Activated B cell treated with CpG ODN at 0.5 μM for 24 hours (primary cell): ENCODE measurements around the gene MEF2D. TPM values are rescaled to one million over a fixed set of nuclear protein-coding genes. Genes with fewer than 3 reads are reported as not detected.
A peak's percentile ranks its signal among the peaks of the same experiment; 100 is the strongest.

Source experiments
- ATAC-seq: fragments of 200-7000 bp; cut with Tn5 transposase; one replicate; pipeline ENCODE4 v1.10.0; 2021; ENCODE audit warnings: low read depth, mild to moderate bottlenecking, moderate library complexity
- CTCF ChIA-PET: fragments of 350-600 bp; sonication (Branson Sonifier 250); formaldehyde crosslinking; loops from one replicate; lab custom pipeline; 2021; ENCODE audit warnings: antibody characterized with exemption; lab: Charles Lee
- POLR2A ChIA-PET: fragments of 350-600 bp; sonication (Branson Sonifier 250); formaldehyde crosslinking; loops from one replicate; lab custom pipeline; 2021; ENCODE audit warnings: antibody characterized with exemption; lab: Charles Lee
- DNase-seq: peaks from one replicate; pipeline ENCODE4 v3.0.0; 2022
- H3K27ac Mint-ChIP-seq: one replicate; pipeline ENCODE4 v1.8.0; 2020; ENCODE audit warnings: mixed read lengths
- H3K27me3 Mint-ChIP-seq: one replicate; pipeline ENCODE4 v1.8.0; 2021; ENCODE audit warnings: mixed read lengths
- H3K36me3 Mint-ChIP-seq: one replicate; pipeline ENCODE4 v1.8.0; 2021; ENCODE audit warnings: low read depth, mixed read lengths
- H3K4me1 Mint-ChIP-seq: one replicate; pipeline ENCODE4 v1.8.0; 2021; ENCODE audit warnings: mixed read lengths
- H3K4me3 Mint-ChIP-seq: one replicate; pipeline ENCODE4 v1.8.0; 2020; ENCODE audit warnings: mild to moderate bottlenecking, mixed read lengths
- H3K9me3 Mint-ChIP-seq: one replicate; pipeline ENCODE4 v1.8.0; 2020; ENCODE audit warnings: mixed read lengths
- CTCF ChIP-seq: fragments of 200-600 bp; IDR thresholded peaks from one replicate; pipeline ENCODE4 v1.8.0; 2022; ENCODE audit warnings: antibody characterized with exemption, mild to moderate bottlenecking
- intact Hi-C: fragments of 100-400 bp; cut with micrococcal nuclease; formaldehyde crosslinking; loops from one replicate; pipeline ENCODE4 v1.15.1; 2024
- total RNA-seq: library from RNA; stranded (reverse); gene quantifications from 2 replicates; pipeline ENCODE4 v1.2.3, GENCODE V29; 2022

Gene MEF2D
- total RNA-seq, result 101 and 114 TPM in 2 replicates

GRCh38 chr1:156500543-156500792 lies at the start of gene MEF2D:
Gene MEF2D, minus strand, starts transcription at chr1:156500775. Its CDS starts 17,483 bp downstream, at chr1:156483292.
- intact Hi-C loops, result loop anchor here (1.0 to 2.0 kb wide), 5 partner anchors 8 to 240 kb away; partner anchors contain the start of gene MRPL24
- peaks cover 28% of the 10 kb centered on the region for H3K36me3 Mint-ChIP-seq
- H3K27me3 Mint-ChIP-seq, result no peaks in the 10 kb centered on the region
- POLR2A ChIA-PET, result interaction anchor here (0.6 to 21.6 kb wide), 40 partner anchors 9 to 1524 kb away, joined by 3 to 1179 read pairs (median 5); partner anchors contain the start of genes GPATCH4, HDGF, IQGAP3 and MRPL24
- no peak for ATAC-seq
- peak within 1 kb of the TSS; percentile 97 for H3K27ac Mint-ChIP-seq
- H3K4me3 Mint-ChIP-seq, result peak within 1 kb of the TSS; percentile 94
- H3K4me1 Mint-ChIP-seq, result peaks cover 77% of the 10 kb centered on the region
- no peak for TF ChIP-seq CTCF
- H3K9me3 Mint-ChIP-seq, result no peaks in the 10 kb centered on the region
- CTCF ChIA-PET, result interaction anchor here (1.2 to 7.9 kb wide), 9 partner anchors 8 to 107 kb away, joined by 3 to 164 read pairs (median 9); partner anchors contain the start of gene GPATCH4
- no peak for DNase-seq

GRCh38 chr1:156550346-156550745 lies 49.8 kb upstream of the MEF2D start:
- H3K27me3 Mint-ChIP-seq, result no peaks in the 10 kb centered on the region
- intact Hi-C loops, result no loop called here
- ATAC-seq (no peak), DNase-seq (no peak)
- POLR2A ChIA-PET, result interaction anchor here (0.5 to 2.7 kb wide), 7 partner anchors 32 to 188 kb away, joined by 3 to 19 read pairs (median 4); partner anchors contain the start of gene MEF2D
- H3K4me3 Mint-ChIP-seq, result no peak overlapping the region
- no peaks in the 10 kb centered on the region for H3K36me3 Mint-ChIP-seq
- CTCF ChIA-PET, result interaction anchor here (1.5 to 2.0 kb wide), 2 partner anchors 49 to 70 kb away, joined by 6 to 9 read pairs; no protein-coding TSS in a partner anchor
- no peaks in the 10 kb centered on the region for H3K9me3 Mint-ChIP-seq
- H3K4me1 Mint-ChIP-seq, result peaks cover 48% of the 10 kb centered on the region
- TF ChIP-seq CTCF, result no peak
- H3K27ac Mint-ChIP-seq, result peak overlapping the region; percentile 66

- Mint-ChIP-seq H3K4me3 (no peak overlapping the region), H3K27me3 (no peaks in the 10 kb centered on the region), H3K9me3 (no peaks in the 10 kb centered on the region), H3K27ac (peak overlapping the region; percentile 18), H3K4me1 (peaks cover 44% of the 10 kb centered on the region), H3K36me3 (no peaks in the 10 kb centered on the region)
- ATAC-seq (no peak), DNase-seq (no peak)
- no peak for TF ChIP-seq CTCF
- ChIA-PET CTCF (interaction anchor here (1.5 to 2.0 kb wide), 2 partner anchors 48 to 69 kb away, joined by 6 to 9 read pairs; no protein-coding TSS in a partner anchor), POLR2A (interaction anchor here (0.5 to 2.7 kb wide), 5 partner anchors 41 to 188 kb away, joined by 3 to 11 read pairs (median 4); partner anchors contain the start of gene MEF2D)
- intact Hi-C loops, result loop anchor here (5.0 kb wide), 1 partner anchor 43 kb away; no protein-coding TSS in a partner anchor
Measured at GRCh38 chr1:156549831-156550230, 49.3 kb upstream of the MEF2D start.

- no peak for ATAC-seq
- ChIA-PET CTCF (no interaction called here), POLR2A (interaction anchor here (0.6 to 1.0 kb wide), 6 partner anchors 40 to 52 kb away, joined by 3 to 7 read pairs (median 4); partner anchors contain the start of genes GPATCH4 and MEF2D)
- Mint-ChIP-seq H3K9me3 (no peaks in the 10 kb centered on the region), H3K4me1 (peaks cover 41% of the 10 kb centered on the region), H3K27ac (no peak overlapping the region), H3K4me3 (no peak overlapping the region), H3K27me3 (no peaks in the 10 kb centered on the region), H3K36me3 (no peaks in the 10 kb centered on the region)
- DNase-seq, result no peak
- intact Hi-C loops, result loop anchor here (5.0 kb wide), 1 partner anchor 42 kb away; no protein-coding TSS in a partner anchor
- no peak for TF ChIP-seq CTCF
Measured at GRCh38 chr1:156549390-156549789, 48.8 kb upstream of the MEF2D start.

GRCh38 chr1:156547982-156548381 lies 47.4 kb upstream of the MEF2D start:
- peaks cover 27% of the 10 kb centered on the region for H3K4me1 Mint-ChIP-seq
- no peaks in the 10 kb centered on the region for H3K36me3 Mint-ChIP-seq
- no peak overlapping the region for H3K4me3 Mint-ChIP-seq
- no peak for DNase-seq
- CTCF ChIA-PET, result no interaction called here
- intact Hi-C loops, result loop anchor here (5.0 kb wide), 1 partner anchor 41 kb away; no protein-coding TSS in a partner anchor
- no peak for ATAC-seq
- TF ChIP-seq CTCF, result no peak
- no peaks in the 10 kb centered on the region for H3K9me3 Mint-ChIP-seq
- H3K27me3 Mint-ChIP-seq, result no peaks in the 10 kb centered on the region
- POLR2A ChIA-PET, result interaction anchor here (0.6 to 1.2 kb wide), 2 partner anchors 55 to 59 kb away, joined by 3 to 5 read pairs; no protein-coding TSS in a partner anchor
- H3K27ac Mint-ChIP-seq, result no peak overlapping the region
